HG02852 (cell line): ENCODE results near the gene DDX25.

Experiments used
- ATAC-seq: cut with Tn5 transposase; IDR thresholded peaks from one replicate; pipeline ENCODE4 v1.9.1; 2021; ENCODE audit warnings: mild to moderate bottlenecking, moderate library complexity; ENCODE audit not compliant: unreplicated experiment

DDX25 gene

GRCh38 chr11:125968354-125968753, 64.0 kb downstream of the DDX25 start:
- ATAC-seq = no peak

GRCh38 chr11:125971618-125972017, 67.3 kb downstream of the DDX25 start:
- no peak for ATAC-seq

GRCh38 chr11:125974284-125974683, 70.0 kb downstream of the DDX25 start:
- no peak for ATAC-seq

GRCh38 chr11:125975634-125976033, 71.3 kb downstream of the DDX25 start:
- ATAC-seq = no peak

GRCh38 chr11:125976156-125976555, 71.8 kb downstream of the DDX25 start:
- no peak for ATAC-seq

GRCh38 chr11:125977333-125977732, 73.0 kb downstream of the DDX25 start:
- no peak for ATAC-seq

- ATAC-seq = no peak
These were observed 73.9 kb downstream of the DDX25 start for GRCh38 chr11:125978181-125978716.
